HCT116 (cell line): ENCODE results near the gene PHC3. TPM values are rescaled to one million over a fixed set of nuclear protein-coding genes. Genes with fewer than 3 reads are reported as not detected.

Experiments used
- ATAC-seq: fragments of 200-7000 bp; cut with Tn5 transposase; 2 replicates; pipeline ENCODE4 v1.9.1; 2020; ENCODE audit warnings: mild to moderate bottlenecking, moderate library complexity
- BruUV-seq: library from RNA; stranded (reverse); fragments of 400-500 nt; replicated peaks from 2 replicates; lab custom pipeline; 2021; lab: Mats Ljungman, UMichigan
- CTCF ChIA-PET: fragments of 300-600 bp; sonication (Branson Sonifier 250); formaldehyde crosslinking; loops from one replicate; lab custom pipeline; 2021; ENCODE audit warnings: antibody characterized with exemption; lab: Charles Lee
- POLR2A ChIA-PET: fragments of 300-600, 350-600 bp; sonication (Branson Sonifier 250); formaldehyde crosslinking; loops from one replicate; lab custom pipeline; 2021; ENCODE audit warnings: antibody characterized with exemption; lab: Charles Lee
- RAD21 ChIA-PET, 2 experiments: fragments of 300-600 bp; sonication (Branson Sonifier 250); formaldehyde crosslinking; loops; one replicate each; lab custom pipeline; 2023; ENCODE audit warnings: low total read pairs in 2 of 2; ENCODE audit not compliant: uncharacterized antibody in 2 of 2, unreplicated experiment in 2 of 2, low non-redundant PET in 1 of 2; lab: Charles Lee
- DNase-seq: peaks from one replicate; pipeline ENCODE4 v3.0.0-alpha.2; 2010; ENCODE audit warnings: low read depth, low spot score
- H2AFZ ChIP-seq: fragments of 200-600 bp; shearing (Covaris generic), sonication (generic); 2 replicates; pipeline ENCODE4 v1.6.1; 2017; ENCODE audit warnings: low read depth, mixed run types, mixed read lengths, antibody characterized with exemption, low read length; ENCODE audit not compliant: poor library complexity, severe bottlenecking
- H3K27ac ChIP-seq: 2 replicates; pipeline ENCODE4 v1.5.1; 2012; ENCODE audit warnings: low read depth, low read length
- H3K27me3 ChIP-seq: fragments of 200-600 bp; sonication (generic); 2 replicates; pipeline ENCODE4 v1.6.1; 2016; ENCODE audit warnings: mixed run types, low read length, mixed read lengths; ENCODE audit not compliant: insufficient read depth
- H3K36me3 ChIP-seq, 2 experiments: fragments of 200-500 bp in 1 of 2; fragments of 200-600 bp in 1 of 2; sonication (Bioruptor generic) in 1 of 2; sonication (generic) in 1 of 2; 2 replicates each; pipeline versions ENCODE4 v1.5.1 to v1.6.1; 2014 to 2016; ENCODE audit warnings: low read length in 2 of 2, inconsistent platforms in 1 of 2, mixed read lengths in 1 of 2, mixed run types in 1 of 2; ENCODE audit not compliant: insufficient read depth in 2 of 2, control insufficient read depth in 1 of 2
- H3K4me1 ChIP-seq, 2 experiments: fragments of 200-600 bp in 1 of 2; sonication (generic) in 1 of 2; 2 replicates each; pipeline versions ENCODE4 v1.5.1 to v1.6.1; 2012 to 2017; ENCODE audit warnings: low read length in 2 of 2, inconsistent platforms in 1 of 2, mild to moderate bottlenecking in 1 of 2, mixed read lengths in 1 of 2, mixed run types in 1 of 2, moderate library complexity in 1 of 2; ENCODE audit not compliant: insufficient read depth in 2 of 2, control insufficient read depth in 1 of 2
- H3K4me2 ChIP-seq: fragments of 200-600 bp; sonication (generic); 2 replicates; pipeline ENCODE4 v1.6.1; 2017; ENCODE audit warnings: mixed run types, low read length, mixed read lengths
- H3K4me3 ChIP-seq, 2 experiments: fragments of 200-600 bp in 1 of 2; sonication (generic) in 1 of 2; replicated peaks in 1 of 2; 2 replicates each; pipeline ENCODE4 v1.5.1; 2011 to 2016; ENCODE audit warnings: low read length in 2 of 2, control low read depth in 1 of 2, low read depth in 1 of 2, mild to moderate bottlenecking in 1 of 2, mixed read lengths in 1 of 2, mixed run types in 1 of 2
- H3K79me2 ChIP-seq: fragments of 200-600 bp; sonication (generic); 2 replicates; pipeline ENCODE4 v1.6.1; 2017; ENCODE audit warnings: mild to moderate bottlenecking, mixed run types, low read length, moderate library complexity, mixed read lengths; ENCODE audit not compliant: insufficient read depth
- H3K9ac ChIP-seq: fragments of 200-600 bp; sonication (generic); 2 replicates; pipeline ENCODE4 v1.6.1; 2016; ENCODE audit warnings: low read length, mixed read lengths
- H3K9me2 ChIP-seq: fragments of 200-600 bp; sonication (generic), shearing (Covaris generic); 2 replicates; pipeline ENCODE4 v1.6.1; 2017; ENCODE audit warnings: mixed run types, mild to moderate bottlenecking, moderate library complexity; ENCODE audit not compliant: insufficient read depth
- H3K9me3 ChIP-seq, 2 experiments: fragments of 200-500 bp in 1 of 2; fragments of 200-600 bp in 1 of 2; sonication (Bioruptor generic) in 1 of 2; sonication (generic) in 1 of 2; 2 replicates each; pipeline ENCODE4 v1.6.1; 2014 to 2017; ENCODE audit warnings: low read length in 2 of 2, mixed read lengths in 2 of 2, inconsistent platforms in 1 of 2, low read depth in 1 of 2, mild to moderate bottlenecking in 1 of 2, mixed run types in 1 of 2, moderate library complexity in 1 of 2; ENCODE audit not compliant: control insufficient read depth in 1 of 2, insufficient read depth in 1 of 2
- H4K20me1 ChIP-seq: fragments of 200-600 bp; sonication (generic), shearing (Covaris generic); 2 replicates; pipeline ENCODE4 v1.6.1; 2017; ENCODE audit warnings: mixed run types, mild to moderate bottlenecking, moderate library complexity; ENCODE audit not compliant: insufficient read depth
- ATF3 ChIP-seq: IDR thresholded peaks from 2 replicates; pipeline ENCODE4 v1.6.1; 2012
- ELF1 ChIP-seq: IDR thresholded peaks from 2 replicates; pipeline ENCODE4 v1.6.1; 2012; ENCODE audit warnings: low read depth, borderline replicate concordance
- EZH2phosphoT487 ChIP-seq: fragments of 200-600 bp; IDR thresholded peaks from 2 replicates; pipeline ENCODE4 v1.6.1; 2018; ENCODE audit warnings: antibody characterized with exemption, borderline replicate concordance
- JUND ChIP-seq: IDR thresholded peaks from 2 replicates; pipeline ENCODE4 v1.6.1; 2012
- SRF ChIP-seq: IDR thresholded peaks from 2 replicates; pipeline ENCODE4 v1.6.1; 2012; ENCODE audit warnings: low read depth
- YY1 ChIP-seq: IDR thresholded peaks from 2 replicates; pipeline ENCODE4 v1.6.1; 2011; ENCODE audit warnings: low read length, low read depth, moderate library complexity, mild to moderate bottlenecking; ENCODE audit not compliant: insufficient replicate concordance; ENCODE audit errors: extremely low read depth
- ZBTB33 ChIP-seq: IDR thresholded peaks from 2 replicates; pipeline ENCODE4 v1.6.1; 2011; ENCODE audit warnings: mild to moderate bottlenecking, low read length, moderate library complexity; ENCODE audit not compliant: insufficient replicate concordance; ENCODE audit errors: extremely low read depth
- intact Hi-C: fragments of 100-400 bp; cut with micrococcal nuclease; formaldehyde crosslinking; loops from 2 replicates; pipeline ENCODE4 v1.10.0; 2022
- total RNA-seq: library from RNA; stranded (reverse); gene quantifications from one replicate; pipeline ENCODE4 v1.2.1, GENCODE V29; 2021; ENCODE audit not compliant: unreplicated experiment
- TF ChIP-seq, protein P1 (sequence below), 3 experiments: fragments of 200-600 bp in 1 of 3; sonication (generic) in 1 of 3; IDR thresholded peaks in 2 of 3; conservative IDR thresholded peaks in 1 of 3; 2 replicates each; pipeline ENCODE4 v1.5.1; 2012 to 2017; ENCODE audit warnings: low read depth in 2 of 3, low read length in 2 of 3, antibody characterized with exemption in 1 of 3, borderline replicate concordance in 1 of 3, control low read depth in 1 of 3, mild to moderate bottlenecking in 1 of 3, mixed read lengths in 1 of 3, mixed run types in 1 of 3, moderate library complexity in 1 of 3; ENCODE audit not compliant: insufficient read depth in 1 of 3

Gene PHC3
- total RNA-seq, 1 experiment from 2014 or later = 40.1 TPM

DNA sequence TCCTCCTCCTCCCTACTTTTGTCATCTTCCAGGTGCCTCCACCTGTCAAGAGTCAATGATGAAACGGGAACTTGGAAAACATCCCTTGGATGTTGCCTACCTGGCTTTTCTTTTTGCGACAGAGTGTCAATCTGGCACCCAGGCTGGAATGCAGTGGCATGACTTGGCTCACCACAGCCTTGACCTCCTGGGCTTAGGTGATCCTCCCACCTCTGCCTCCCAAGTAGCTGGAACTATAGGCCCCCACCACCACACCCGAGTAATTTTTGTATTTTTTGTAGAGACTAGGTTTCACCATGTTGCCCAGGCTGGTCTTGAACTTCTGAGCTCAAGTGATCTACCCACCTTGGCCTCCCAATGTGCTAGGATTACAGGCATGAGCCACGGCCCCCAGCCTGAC lies 100.9 kb downstream of the PHC3 start:
- H3K9me3 ChIP-seq = no peaks in the 10 kb centered on the region
- no peak overlapping the region for H3K4me2 ChIP-seq
- POLR2A ChIA-PET = no interaction called here
- no peak for ATAC-seq
- CTCF ChIA-PET = no interaction called here
- H3K27ac ChIP-seq = no peak overlapping the region
- H3K79me2 ChIP-seq = no peaks in the 10 kb centered on the region
- H2AFZ ChIP-seq = no peak overlapping the region
- no TSS peak for BruUV-seq
- no peaks in the 10 kb centered on the region for H4K20me1 ChIP-seq
- no peak overlapping the region for H3K9ac ChIP-seq
- intact Hi-C loops = no loop called here
- TF ChIP-seq, protein P1, sequence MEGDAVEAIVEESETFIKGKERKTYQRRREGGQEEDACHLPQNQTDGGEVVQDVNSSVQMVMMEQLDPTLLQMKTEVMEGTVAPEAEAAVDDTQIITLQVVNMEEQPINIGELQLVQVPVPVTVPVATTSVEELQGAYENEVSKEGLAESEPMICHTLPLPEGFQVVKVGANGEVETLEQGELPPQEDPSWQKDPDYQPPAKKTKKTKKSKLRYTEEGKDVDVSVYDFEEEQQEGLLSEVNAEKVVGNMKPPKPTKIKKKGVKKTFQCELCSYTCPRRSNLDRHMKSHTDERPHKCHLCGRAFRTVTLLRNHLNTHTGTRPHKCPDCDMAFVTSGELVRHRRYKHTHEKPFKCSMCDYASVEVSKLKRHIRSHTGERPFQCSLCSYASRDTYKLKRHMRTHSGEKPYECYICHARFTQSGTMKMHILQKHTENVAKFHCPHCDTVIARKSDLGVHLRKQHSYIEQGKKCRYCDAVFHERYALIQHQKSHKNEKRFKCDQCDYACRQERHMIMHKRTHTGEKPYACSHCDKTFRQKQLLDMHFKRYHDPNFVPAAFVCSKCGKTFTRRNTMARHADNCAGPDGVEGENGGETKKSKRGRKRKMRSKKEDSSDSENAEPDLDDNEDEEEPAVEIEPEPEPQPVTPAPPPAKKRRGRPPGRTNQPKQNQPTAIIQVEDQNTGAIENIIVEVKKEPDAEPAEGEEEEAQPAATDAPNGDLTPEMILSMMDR (IDR thresholded peaks at IDR 0.05 in 2 of 3, conservative IDR thresholded peaks at IDR 0.05 in 1 of 3; ENCODE audit: borderline replicate concordance in 1 of 3, insufficient read depth in 1 of 3, low read depth in 2 of 3, low read length in 2 of 3) = no peak
- TF ChIP-seq ZBTB33 (no peak), YY1 (no peak), EZH2phosphoT487 (no peak), SRF (no peak), ATF3 (no peak), ELF1 (no peak), JUND (no peak)
- H3K4me3 ChIP-seq = no peak overlapping the region
- DNase-seq = no peak
- no peaks in the 10 kb centered on the region for H3K4me1 ChIP-seq
- H3K36me3 ChIP-seq = peaks cover 0 to 3% of the 10 kb centered on the region in 2 experiments; a peak in 1 of 4 replicates
- RAD21 ChIA-PET = no interaction called here
- H3K27me3 ChIP-seq = no peaks in the 10 kb centered on the region
- H3K9me2 ChIP-seq = no peaks in the 10 kb centered on the region
